WERI-Rb-1 (cell line): ENCODE data around the gene TAGLN.
"Not testable (repeated sequence)": the region's sequence is repeated elsewhere in the genome, so short reads cannot be mapped to it uniquely, and the experiment has no call there.

Experiments used
- DNase-seq: peaks from one replicate; pipeline ENCODE4 v3.0.0-alpha.2; 2020
- H3K27ac ChIP-seq: fragments of 250-450 bp; sonication (Bioruptor Pico); 2 replicates; pipeline ENCODE4 v1.5.1; 2020; ENCODE audit warnings: mild to moderate bottlenecking, moderate library complexity
- H3K27me3 ChIP-seq: fragments of 250-450 bp; sonication (Bioruptor Pico); 2 replicates; pipeline ENCODE4 v1.5.1; 2021; ENCODE audit warnings: mild to moderate bottlenecking, low read depth, moderate library complexity; ENCODE audit not compliant: insufficient read depth, severe bottlenecking
- H3K36me3 ChIP-seq: fragments of 250-450 bp; sonication (Bioruptor Pico); 2 replicates; pipeline ENCODE4 v1.5.1; 2020; ENCODE audit warnings: mild to moderate bottlenecking, moderate library complexity
- H3K4me3 ChIP-seq: 2 replicates; pipeline ENCODE4 v1.5.1; 2011; ENCODE audit warnings: low read depth, mild to moderate bottlenecking, control low read depth, low read length
- H3K9me3 ChIP-seq: fragments of 250-450 bp; sonication (Bioruptor Pico); 2 replicates; pipeline ENCODE4 v1.5.1; 2021; ENCODE audit warnings: mild to moderate bottlenecking, moderate library complexity; ENCODE audit not compliant: severe bottlenecking
- CTCF ChIP-seq: IDR thresholded peaks from 2 replicates; pipeline ENCODE4 v1.5.1; 2011; ENCODE audit warnings: low read depth, mild to moderate bottlenecking, control low read depth, inconsistent platforms, low read length

The TAGLN gene

GRCh38 chr11:117204283-117205080 is 5.3 kb downstream of the TAGLN start:
- Histone ChIP-seq H3K4me3 (no peak overlapping the region), H3K27me3 (no peaks in the 10 kb centered on the region), H3K27ac (no peak overlapping the region), H3K9me3 (no peaks in the 10 kb centered on the region), H3K36me3 (peaks cover 9% of the 10 kb centered on the region)
- no peak for TF ChIP-seq CTCF
- DNase-seq, result no peak

- Histone ChIP-seq H3K27me3 (no peaks in the 10 kb centered on the region), H3K36me3 (peaks cover 9% of the 10 kb centered on the region), H3K4me3 (no peak overlapping the region), H3K27ac (no peak overlapping the region), H3K9me3 (no peaks in the 10 kb centered on the region)
- no peak for TF ChIP-seq CTCF
- no peak for DNase-seq
Observed at GRCh38 chr11:117205211-117205818, 6.1 kb downstream of the TAGLN start.

- H3K9me3 ChIP-seq, H3K27me3 ChIP-seq, H3K36me3 ChIP-seq, H3K27ac ChIP-seq, H3K4me3 ChIP-seq, DNase-seq: not testable (repeated sequence)
Observed at GRCh38 chr11:117206111-117206510, 6.9 kb downstream of the TAGLN start.

GRCh38 chr11:117206859-117207258 is 7.7 kb downstream of the TAGLN start:
- not testable (repeated sequence) for H3K27me3 ChIP-seq, H3K27ac ChIP-seq, DNase-seq, H3K4me3 ChIP-seq, H3K9me3 ChIP-seq
- peaks cover 12% of the 10 kb centered on the region for H3K36me3 ChIP-seq

GRCh38 chr11:117207481-117207880 is 8.3 kb downstream of the TAGLN start:
- H3K36me3 ChIP-seq, result peaks cover 12% of the 10 kb centered on the region
- not testable (repeated sequence) for DNase-seq, H3K27ac ChIP-seq, H3K4me3 ChIP-seq, H3K9me3 ChIP-seq, H3K27me3 ChIP-seq

- H3K4me3 ChIP-seq, H3K27me3 ChIP-seq, DNase-seq, H3K27ac ChIP-seq, H3K9me3 ChIP-seq: not testable (repeated sequence)
- peaks cover 12% of the 10 kb centered on the region for H3K36me3 ChIP-seq
Observed at GRCh38 chr11:117208710-117209109, 9.5 kb downstream of the TAGLN start.

GRCh38 chr11:117209351-117210125 is 10.4 kb downstream of the TAGLN start:
- H3K36me3 ChIP-seq, result peaks cover 17% of the 10 kb centered on the region
- H3K27me3 ChIP-seq, DNase-seq, H3K27ac ChIP-seq, H3K4me3 ChIP-seq, H3K9me3 ChIP-seq: not testable (repeated sequence)

GRCh38 chr11:117210620-117211019 is 11.4 kb downstream of the TAGLN start:
- no peak for DNase-seq
- Histone ChIP-seq H3K4me3 (no peak overlapping the region), H3K9me3 (no peaks in the 10 kb centered on the region), H3K27ac (no peak overlapping the region), H3K27me3 (no peaks in the 10 kb centered on the region), H3K36me3 (peaks cover 10% of the 10 kb centered on the region)
- TF ChIP-seq CTCF, result no peak
